Lower leg skin (tissue), 3 donors: ENCODE data around the gene FBN1.

ENCODE experiments used
- POLR2A ChIP-seq, 2 donors: fragments of 450-650 bp; IDR thresholded peaks; one replicate each; pipeline ENCODE4 v1.6.1; 2016 to 2017; ENCODE audit warnings: antibody characterized with exemption in 2 of 2, mild to moderate bottlenecking in 1 of 2, moderate library complexity in 1 of 2
- TF ChIP-seq, protein P1 (sequence below), 3 donors: fragments of 450-650 bp; IDR thresholded peaks; one replicate each; pipeline ENCODE4 v1.5.1; 2016; ENCODE audit warnings: antibody characterized with exemption in 3 of 3, mild to moderate bottlenecking in 3 of 3, moderate library complexity in 2 of 3

DNA sequence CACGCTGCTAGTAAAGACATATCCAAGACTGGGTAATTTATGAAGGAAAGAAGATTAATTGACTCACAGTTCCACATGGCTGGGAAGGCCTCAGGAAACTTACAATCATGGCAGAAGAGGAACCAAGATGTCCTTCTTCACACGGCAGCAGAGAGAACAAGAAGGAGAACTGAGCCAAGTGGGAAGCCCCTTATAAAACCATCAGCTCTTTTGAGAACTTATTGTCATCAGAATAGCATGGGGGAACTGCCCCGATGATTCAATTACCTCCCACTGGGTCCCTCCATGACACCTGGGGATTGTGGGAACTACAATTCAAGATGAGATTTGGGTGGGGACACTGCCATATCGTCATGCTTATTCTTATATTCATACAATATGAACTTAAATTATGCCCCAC lies 265.3 kb downstream of the FBN1 start:
- TF ChIP-seq, protein P1, sequence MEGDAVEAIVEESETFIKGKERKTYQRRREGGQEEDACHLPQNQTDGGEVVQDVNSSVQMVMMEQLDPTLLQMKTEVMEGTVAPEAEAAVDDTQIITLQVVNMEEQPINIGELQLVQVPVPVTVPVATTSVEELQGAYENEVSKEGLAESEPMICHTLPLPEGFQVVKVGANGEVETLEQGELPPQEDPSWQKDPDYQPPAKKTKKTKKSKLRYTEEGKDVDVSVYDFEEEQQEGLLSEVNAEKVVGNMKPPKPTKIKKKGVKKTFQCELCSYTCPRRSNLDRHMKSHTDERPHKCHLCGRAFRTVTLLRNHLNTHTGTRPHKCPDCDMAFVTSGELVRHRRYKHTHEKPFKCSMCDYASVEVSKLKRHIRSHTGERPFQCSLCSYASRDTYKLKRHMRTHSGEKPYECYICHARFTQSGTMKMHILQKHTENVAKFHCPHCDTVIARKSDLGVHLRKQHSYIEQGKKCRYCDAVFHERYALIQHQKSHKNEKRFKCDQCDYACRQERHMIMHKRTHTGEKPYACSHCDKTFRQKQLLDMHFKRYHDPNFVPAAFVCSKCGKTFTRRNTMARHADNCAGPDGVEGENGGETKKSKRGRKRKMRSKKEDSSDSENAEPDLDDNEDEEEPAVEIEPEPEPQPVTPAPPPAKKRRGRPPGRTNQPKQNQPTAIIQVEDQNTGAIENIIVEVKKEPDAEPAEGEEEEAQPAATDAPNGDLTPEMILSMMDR (IDR thresholded peaks at IDR 0.05) = no peak
- TF ChIP-seq POLR2A (IDR thresholded peaks at IDR 0.05) = no peak
